Loucy (cell line): ENCODE results near the gene NDUFAF2.

ENCODE experiments used
- H2AFZ ChIP-seq: fragments of 200-600 bp; sonication (generic); 2 replicates; pipeline ENCODE4 v1.6.0; 2016; ENCODE audit warnings: antibody characterized with exemption, mild to moderate bottlenecking, low read length, moderate library complexity
- H3F3A ChIP-seq: fragments of 200-600 bp; 2 replicates; pipeline ENCODE4 v1.6.0; 2016; ENCODE audit warnings: antibody characterized with exemption, low read depth, mild to moderate bottlenecking
- H3K27me3 ChIP-seq: fragments of 200-600 bp; sonication (generic); 2 replicates; pipeline ENCODE4 v1.6.1; 2014; ENCODE audit warnings: low read length, mild to moderate bottlenecking; ENCODE audit not compliant: insufficient read depth, poor library complexity, severe bottlenecking
- H3K36me3 ChIP-seq: fragments of 200-600 bp; sonication (generic); 2 replicates; pipeline ENCODE4 v1.6.1; 2016; ENCODE audit warnings: low read length; ENCODE audit not compliant: insufficient read depth
- H3K4me1 ChIP-seq: fragments of 200-600 bp; sonication (generic); 2 replicates; pipeline ENCODE4 v1.5.1; 2014; ENCODE audit warnings: low read length, mild to moderate bottlenecking; ENCODE audit not compliant: insufficient read depth, poor library complexity, severe bottlenecking
- H3K4me2 ChIP-seq: fragments of 200-600 bp; sonication (generic); 2 replicates; pipeline ENCODE4 v1.6.0; 2014; ENCODE audit warnings: antibody characterized with exemption, low read length, low read depth, mild to moderate bottlenecking; ENCODE audit not compliant: poor library complexity, severe bottlenecking
- H3K4me3 ChIP-seq: fragments of 200-600 bp; sonication (generic); 2 replicates; pipeline ENCODE4 v1.5.1; 2014; ENCODE audit warnings: low read length, mild to moderate bottlenecking, mixed read lengths; ENCODE audit not compliant: poor library complexity, severe bottlenecking
- H3K79me2 ChIP-seq: fragments of 200-600 bp; sonication (generic); 2 replicates; pipeline ENCODE4 v1.6.1; 2014; ENCODE audit warnings: low read length; ENCODE audit not compliant: insufficient read depth
- H3K9ac ChIP-seq: fragments of 200-600 bp; sonication (generic); 2 replicates; pipeline ENCODE4 v1.6.0; 2014; ENCODE audit warnings: mild to moderate bottlenecking, low read depth, low read length, moderate library complexity; ENCODE audit not compliant: poor library complexity, severe bottlenecking
- H3K9me2 ChIP-seq: fragments of 200-600 bp; sonication (generic); replicated peaks from 2 replicates; pipeline ENCODE4 v1.6.1; 2016; ENCODE audit warnings: low read depth, low read length, mixed read lengths
- H3K9me3 ChIP-seq: fragments of 200-600 bp; sonication (generic); 2 replicates; pipeline ENCODE4 v1.6.1; 2014; ENCODE audit warnings: mild to moderate bottlenecking, antibody characterized with exemption, low read length, low read depth; ENCODE audit not compliant: insufficient read depth
- H4K20me1 ChIP-seq: fragments of 200-600 bp; sonication (generic); 2 replicates; pipeline ENCODE4 v1.6.0; 2014; ENCODE audit warnings: antibody characterized with exemption, low read length, mild to moderate bottlenecking; ENCODE audit not compliant: insufficient read depth, poor library complexity, severe bottlenecking
- EZH2phosphoT487 ChIP-seq: fragments of 200-600 bp; IDR thresholded peaks from 2 replicates; pipeline ENCODE4 v1.6.1; 2018; ENCODE audit warnings: antibody characterized with exemption, mild to moderate bottlenecking, moderate library complexity, borderline replicate concordance
- TF ChIP-seq, protein P1 (sequence below): fragments of 200-600 bp; sonication (generic); conservative IDR thresholded peaks from 2 replicates; pipeline ENCODE4 v1.5.1; 2014; ENCODE audit warnings: mild to moderate bottlenecking, antibody characterized with exemption, low read length

NDUFAF2 gene

DNA sequence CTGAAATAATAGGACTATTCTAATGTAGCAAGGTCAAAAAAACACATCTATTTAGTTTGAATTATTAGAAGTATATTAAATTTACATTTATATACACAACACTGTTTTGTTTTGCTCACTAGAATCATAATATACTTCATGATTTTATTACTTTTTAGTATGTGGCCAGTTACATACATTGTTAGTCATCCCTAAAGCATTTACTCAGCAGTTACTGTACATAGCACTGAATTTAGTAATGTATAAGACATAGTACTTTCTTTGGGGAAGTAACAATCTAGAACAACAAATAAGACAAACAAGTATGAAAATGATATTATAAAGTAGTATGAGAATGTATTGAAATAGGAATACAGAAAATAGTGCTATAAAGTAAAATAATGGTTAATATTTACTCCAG lies 28.4 kb upstream of the NDUFAF2 start:
- no peak overlapping the region for H3K4me3 ChIP-seq
- H3K27me3 ChIP-seq, result no peaks in the 10 kb centered on the region
- no peaks in the 10 kb centered on the region for H3K79me2 ChIP-seq
- no peaks in the 10 kb centered on the region for H3K4me1 ChIP-seq
- no peak overlapping the region for H3K9ac ChIP-seq
- H3F3A ChIP-seq, result no peaks in the 10 kb centered on the region
- no peaks in the 10 kb centered on the region for H3K9me2 ChIP-seq
- H3K4me2 ChIP-seq, result no peak overlapping the region
- H3K9me3 ChIP-seq, result no peaks in the 10 kb centered on the region
- H2AFZ ChIP-seq, result no peak overlapping the region
- no peaks in the 10 kb centered on the region for H4K20me1 ChIP-seq
- no peak for TF ChIP-seq EZH2phosphoT487
- TF ChIP-seq, protein P1, sequence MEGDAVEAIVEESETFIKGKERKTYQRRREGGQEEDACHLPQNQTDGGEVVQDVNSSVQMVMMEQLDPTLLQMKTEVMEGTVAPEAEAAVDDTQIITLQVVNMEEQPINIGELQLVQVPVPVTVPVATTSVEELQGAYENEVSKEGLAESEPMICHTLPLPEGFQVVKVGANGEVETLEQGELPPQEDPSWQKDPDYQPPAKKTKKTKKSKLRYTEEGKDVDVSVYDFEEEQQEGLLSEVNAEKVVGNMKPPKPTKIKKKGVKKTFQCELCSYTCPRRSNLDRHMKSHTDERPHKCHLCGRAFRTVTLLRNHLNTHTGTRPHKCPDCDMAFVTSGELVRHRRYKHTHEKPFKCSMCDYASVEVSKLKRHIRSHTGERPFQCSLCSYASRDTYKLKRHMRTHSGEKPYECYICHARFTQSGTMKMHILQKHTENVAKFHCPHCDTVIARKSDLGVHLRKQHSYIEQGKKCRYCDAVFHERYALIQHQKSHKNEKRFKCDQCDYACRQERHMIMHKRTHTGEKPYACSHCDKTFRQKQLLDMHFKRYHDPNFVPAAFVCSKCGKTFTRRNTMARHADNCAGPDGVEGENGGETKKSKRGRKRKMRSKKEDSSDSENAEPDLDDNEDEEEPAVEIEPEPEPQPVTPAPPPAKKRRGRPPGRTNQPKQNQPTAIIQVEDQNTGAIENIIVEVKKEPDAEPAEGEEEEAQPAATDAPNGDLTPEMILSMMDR, result no peak
- peaks cover 3% of the 10 kb centered on the region; the same call in 1 of the 2 replicates for H3K36me3 ChIP-seq

DNA sequence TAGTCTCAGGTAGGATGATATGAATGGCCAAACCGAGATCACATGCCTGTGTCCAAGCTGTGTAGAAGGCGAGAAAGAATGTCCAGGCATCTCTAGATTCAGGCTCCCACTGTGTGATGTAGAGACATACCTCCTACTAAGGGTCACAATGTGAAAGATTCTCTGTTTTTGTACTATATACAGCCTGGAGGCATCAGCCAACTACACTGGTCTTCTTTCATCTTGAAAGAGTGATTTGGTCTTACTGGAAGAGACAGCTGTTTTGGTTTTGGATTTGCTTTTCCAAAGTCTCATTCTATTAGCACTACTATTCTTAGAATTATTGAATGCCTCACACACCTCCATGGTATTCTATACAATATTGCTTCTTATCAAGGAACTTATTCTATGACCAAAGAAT lies 26.5 kb upstream of the NDUFAF2 start:
- TF ChIP-seq, protein P1, result no peak
- no peak for TF ChIP-seq EZH2phosphoT487
- H3K79me2 ChIP-seq, result no peaks in the 10 kb centered on the region
- H3K9ac ChIP-seq, result no peak overlapping the region
- no peaks in the 10 kb centered on the region for H3K4me1 ChIP-seq
- H3K9me3 ChIP-seq, result no peaks in the 10 kb centered on the region
- H3K27me3 ChIP-seq, result no peaks in the 10 kb centered on the region
- H4K20me1 ChIP-seq, result no peaks in the 10 kb centered on the region
- no peaks in the 10 kb centered on the region for H3F3A ChIP-seq
- peaks cover 3% of the 10 kb centered on the region; the same call in 1 of the 2 replicates for H3K36me3 ChIP-seq
- H3K9me2 ChIP-seq, result no peaks in the 10 kb centered on the region
- no peak overlapping the region for H3K4me3 ChIP-seq
- no peak overlapping the region for H2AFZ ChIP-seq
- H3K4me2 ChIP-seq, result no peak overlapping the region

DNA sequence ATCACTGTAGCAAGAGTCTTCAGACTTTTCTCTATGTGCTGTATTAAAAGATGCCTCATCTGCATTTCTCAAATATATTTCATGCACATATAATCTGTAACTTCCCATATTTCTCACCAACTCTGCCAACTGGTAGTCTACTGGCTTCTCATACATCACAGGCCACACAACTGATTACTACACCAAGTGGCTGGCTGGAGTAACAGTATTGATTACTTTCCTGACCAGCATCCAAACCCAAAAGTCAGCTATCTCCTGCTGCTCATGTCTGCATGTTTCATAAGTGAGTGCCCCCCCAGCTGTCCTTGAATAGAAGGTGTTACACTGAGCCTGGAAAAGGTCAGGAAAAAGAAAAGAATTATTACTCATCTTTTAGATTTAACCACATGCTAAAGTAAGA lies 17.6 kb upstream of the NDUFAF2 start:
- H3K9me2 ChIP-seq, result no peaks in the 10 kb centered on the region
- no peak overlapping the region for H3K4me2 ChIP-seq
- no peak overlapping the region for H2AFZ ChIP-seq
- peaks cover 14% of the 10 kb centered on the region for H4K20me1 ChIP-seq
- TF ChIP-seq, protein P1, result no peak
- TF ChIP-seq EZH2phosphoT487, result no peak
- H3F3A ChIP-seq, result no peaks in the 10 kb centered on the region
- H3K4me3 ChIP-seq, result no peak overlapping the region
- H3K9ac ChIP-seq, result no peak overlapping the region
- peaks cover 13% of the 10 kb centered on the region for H3K27me3 ChIP-seq
- no peaks in the 10 kb centered on the region for H3K79me2 ChIP-seq
- no peaks in the 10 kb centered on the region for H3K4me1 ChIP-seq
- H3K36me3 ChIP-seq, result peaks cover 12% of the 10 kb centered on the region; the same call in 1 of the 2 replicates
- H3K9me3 ChIP-seq, result no peaks in the 10 kb centered on the region
